GM19193 (cell line): ENCODE measurements around the gene RAB40B.

Experiments used
- POLR2A ChIP-seq: IDR thresholded peaks from 4 replicates; pipeline ENCODE4 v1.6.1; 2011; ENCODE audit not compliant: insufficient read depth, insufficient read length; ENCODE audit errors: extremely low read depth

Gene RAB40B

GRCh38 chr17:82723169-82723807 lies 24.8 kb upstream of the RAB40B start:
- TF ChIP-seq POLR2A = no peak

- no peak for TF ChIP-seq POLR2A
Observed at GRCh38 chr17:82722341-82723013, 24.0 kb upstream of the RAB40B start.

GRCh38 chr17:82720204-82720603 lies 21.7 kb upstream of the RAB40B start:
- no peak for TF ChIP-seq POLR2A

- TF ChIP-seq POLR2A = no peak
Observed at GRCh38 chr17:82718986-82719685, 20.6 kb upstream of the RAB40B start.

GRCh38 chr17:82716203-82717010 lies 17.9 kb upstream of the RAB40B start, which contains the start of gene FN3KRP:
Gene FN3KRP (plus strand): TSS chr17:82716706. CDS start chr17:82716756, 50 bp downstream.
- TF ChIP-seq POLR2A = peak; percentile 74

GRCh38 chr17:82713071-82713723 lies 14.7 kb upstream of the RAB40B start:
- TF ChIP-seq POLR2A = no peak

- no peak for TF ChIP-seq POLR2A
Observed at GRCh38 chr17:82710499-82711232, 12.2 kb upstream of the RAB40B start.

GRCh38 chr17:82709676-82710498 lies 11.4 kb upstream of the RAB40B start:
- TF ChIP-seq POLR2A = no peak

- no peak for TF ChIP-seq POLR2A
Observed at GRCh38 chr17:82709024-82709675, 10.7 kb upstream of the RAB40B start.

- no peak for TF ChIP-seq POLR2A
Observed at GRCh38 chr17:82705756-82706155, 7.3 kb upstream of the RAB40B start.

GRCh38 chr17:82704886-82705285 lies 6.4 kb upstream of the RAB40B start:
- TF ChIP-seq POLR2A = no peak
